HEK293T (cell line): ENCODE results near the gene ATP8B1.

ENCODE experiments used
- ARNT ChIP-seq: fragments of 450-650 bp; IDR thresholded peaks from 2 replicates; pipeline ENCODE4 v1.6.1; 2017; ENCODE audit warnings: mild to moderate bottlenecking
- FOXM1 ChIP-seq: fragments of 450-650 bp; IDR thresholded peaks from 2 replicates; pipeline ENCODE4 v1.6.1; 2017; ENCODE audit warnings: mild to moderate bottlenecking, borderline replicate concordance
- HDGF ChIP-seq: fragments of 450-650 bp; IDR thresholded peaks from 2 replicates; pipeline ENCODE4 v1.6.1; 2017; ENCODE audit warnings: antibody characterized with exemption, borderline replicate concordance
- L3MBTL2 ChIP-seq: fragments of 450-650 bp; conservative IDR thresholded peaks from 2 replicates; pipeline ENCODE4 v1.6.1; 2016; ENCODE audit warnings: mild to moderate bottlenecking
- NFRKB ChIP-seq: fragments of 450-650 bp; IDR thresholded peaks from 2 replicates; pipeline ENCODE4 v1.6.1; 2016; ENCODE audit warnings: mild to moderate bottlenecking, moderate library complexity
- SP1 ChIP-seq: fragments of 450-650 bp; IDR thresholded peaks from 2 replicates; pipeline ENCODE4 v1.6.1; 2017
- TARDBP ChIP-seq: fragments of 450-650 bp; IDR thresholded peaks from 2 replicates; pipeline ENCODE4 v1.6.1; 2016
- ZNF384 ChIP-seq: fragments of 450-650 bp; IDR thresholded peaks from 2 replicates; pipeline ENCODE4 v1.6.1; 2016

DNA sequence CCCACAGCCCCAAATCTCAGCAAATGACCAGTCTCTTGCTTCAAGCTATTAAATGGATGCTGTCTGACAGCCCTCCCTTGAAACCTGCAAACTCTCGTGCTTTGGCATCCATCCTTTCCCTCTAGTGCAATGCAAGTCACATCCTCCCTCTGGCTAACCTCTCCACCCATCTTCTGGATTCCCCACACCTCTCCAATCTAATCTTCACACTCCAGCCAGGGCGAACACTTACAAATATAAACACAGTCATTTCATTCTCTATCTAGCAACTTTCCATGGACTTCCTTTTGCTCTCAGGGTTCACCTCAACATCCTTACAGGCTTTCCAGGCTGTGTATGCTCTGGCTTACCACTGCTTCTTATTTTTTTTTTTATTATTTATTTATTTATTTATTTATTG lies 171.4 kb downstream of the ATP8B1 start:
- TF ChIP-seq L3MBTL2 (no peak), SP1 (no peak), TARDBP (no peak), HDGF (no peak), NFRKB (no peak), ARNT (no peak), FOXM1 (no peak), ZNF384 (no peak)
